NCI-H526 treated with DMSO at 0.1 percent for 48 hours (cell line): Measurements from ENCODE around the gene NNT.
A peak's percentile ranks its signal among the peaks of the same experiment; 100 is the strongest.
"Not testable (repeated sequence)": the region's sequence is repeated elsewhere in the genome, so short reads cannot be mapped to it uniquely, and the experiment has no call there.

Source experiments
- DNase-seq: peaks from one replicate; lab custom pipeline; 2025; lab: John Stamatoyannopoulos, UW

NNT gene

DNA sequence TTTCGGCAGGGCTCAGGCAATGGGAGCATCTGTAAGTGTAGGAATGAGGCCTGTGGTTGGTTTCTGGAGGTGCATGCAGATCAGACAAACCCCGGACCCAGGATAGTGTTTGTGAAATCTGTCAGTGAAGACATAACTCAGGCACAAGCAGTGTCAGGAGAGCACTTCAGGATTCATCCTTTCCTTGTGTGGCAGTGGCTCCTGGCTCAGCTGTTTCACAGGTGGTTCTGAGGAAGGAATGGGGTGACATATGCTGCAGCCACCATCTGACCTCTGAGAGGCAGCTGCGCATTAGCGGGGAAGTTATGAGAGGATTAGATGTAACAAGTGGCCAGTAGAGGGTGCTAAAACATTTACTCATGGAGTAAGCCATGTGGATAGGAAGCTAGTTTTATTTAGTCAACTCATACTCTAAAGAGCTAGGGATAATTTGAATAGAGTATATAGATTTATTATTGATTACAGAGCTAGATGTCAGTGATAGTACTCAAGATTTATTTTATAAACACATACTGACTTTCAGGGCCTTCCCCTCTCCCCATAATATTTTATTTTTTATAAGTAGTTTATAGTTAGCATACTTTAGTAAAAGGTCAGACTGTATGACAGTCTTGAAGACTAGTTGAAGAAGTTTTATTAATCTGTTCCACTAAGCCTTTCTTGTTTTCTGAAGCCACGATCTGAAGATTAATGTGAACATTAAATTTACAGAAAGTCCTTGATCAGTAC is 28.4 kb downstream of the NNT start:
- peak; percentile 83 for DNase-seq

DNA sequence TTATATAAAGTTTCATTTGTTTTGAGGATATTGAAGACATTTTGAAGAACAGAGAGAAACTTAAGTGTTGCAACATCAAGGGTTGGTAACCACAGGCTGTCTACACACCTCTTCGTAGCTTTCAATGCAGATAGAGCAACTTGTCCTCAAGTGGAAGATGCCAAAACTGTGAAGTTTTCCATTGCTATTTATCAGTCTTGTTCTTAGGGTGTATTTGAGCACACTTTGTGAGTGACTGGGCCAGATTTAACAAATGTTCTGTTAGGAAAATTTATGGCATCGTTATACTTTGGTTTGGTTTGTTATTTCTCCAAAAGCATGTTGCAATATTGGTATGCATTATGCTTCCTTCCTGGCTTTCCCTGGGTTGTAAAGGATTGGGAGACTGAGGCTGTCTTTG is 31.6 kb downstream of the NNT start:
- no peak for DNase-seq

DNA sequence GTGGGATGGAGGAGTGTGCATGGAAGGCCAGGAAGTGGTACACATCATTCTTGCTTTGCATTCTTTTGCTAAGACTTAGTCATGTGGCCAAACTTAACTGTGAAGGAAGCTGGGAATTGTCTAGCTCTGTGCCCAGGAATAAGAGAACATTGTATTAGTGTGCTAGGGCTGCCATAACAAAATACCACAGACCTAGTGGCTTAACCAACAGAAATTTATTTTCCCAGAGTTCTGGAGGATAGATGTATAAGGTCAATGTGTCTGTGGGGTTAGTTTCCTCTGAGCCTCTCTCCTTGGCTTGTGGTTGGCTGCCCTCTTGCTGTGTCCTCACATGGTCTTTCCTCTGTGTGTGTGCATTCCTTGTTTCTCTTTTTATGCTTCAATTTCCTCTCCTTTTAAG is 32.4 kb downstream of the NNT start:
- no peak for DNase-seq

DNA sequence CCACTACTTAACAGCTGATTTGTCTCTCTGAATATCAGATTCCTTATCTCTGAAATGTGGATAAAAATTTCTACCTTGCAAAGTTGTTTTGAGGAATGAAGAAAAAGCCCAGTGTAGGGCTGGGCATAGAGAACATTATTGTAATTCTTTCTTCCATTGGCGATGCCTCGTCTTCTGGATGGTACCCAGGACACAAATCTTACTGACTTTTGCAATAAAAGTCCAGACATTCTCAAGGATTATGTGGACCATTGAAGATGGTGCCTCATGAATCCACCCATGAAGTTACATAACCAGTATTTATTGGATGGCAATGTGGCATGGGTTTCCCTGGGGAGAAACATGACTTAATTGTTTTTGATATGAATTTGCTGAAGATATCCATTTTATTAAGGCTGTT is 33.1 kb downstream of the NNT start:
- DNase-seq = no peak

DNA sequence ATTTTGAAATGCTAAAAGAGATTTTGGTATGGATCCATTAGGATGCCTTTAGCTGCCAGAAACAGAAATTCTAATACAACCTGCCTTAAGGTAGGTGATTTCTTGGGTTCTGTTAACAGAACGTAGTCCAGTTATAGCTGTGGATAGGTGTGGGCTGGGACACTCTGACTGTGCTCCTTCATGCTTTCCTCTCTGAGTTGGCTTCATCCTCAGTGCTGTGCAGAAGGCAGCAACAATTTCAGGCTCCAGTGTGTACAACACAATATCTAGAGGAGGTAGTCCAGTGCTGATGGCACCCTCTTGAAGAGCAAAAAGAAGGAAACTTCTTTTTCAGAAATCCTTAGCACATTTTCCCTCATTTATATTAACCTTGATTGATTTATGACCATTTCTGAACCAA is 34.4 kb downstream of the NNT start:
- no peak for DNase-seq

DNA sequence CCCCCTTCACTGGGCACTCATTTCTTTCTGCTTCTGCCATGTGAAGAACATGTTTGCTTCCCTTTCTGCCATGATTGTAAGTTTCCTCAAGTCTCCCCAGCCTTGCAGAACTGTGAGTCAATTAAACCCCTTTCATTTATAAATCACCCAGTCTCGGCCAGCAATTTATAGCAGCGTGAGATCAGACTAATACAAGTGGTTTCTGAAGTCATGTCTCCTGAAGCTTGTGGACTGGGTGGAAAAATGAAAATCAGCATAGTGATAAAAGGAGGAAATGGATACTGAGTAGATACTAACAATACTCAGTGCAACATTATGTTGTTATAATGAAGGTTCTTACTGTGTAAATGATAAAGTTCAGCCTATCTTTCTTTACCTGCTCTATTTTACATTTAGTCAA is 35.1 kb downstream of the NNT start:
- no peak for DNase-seq

DNA sequence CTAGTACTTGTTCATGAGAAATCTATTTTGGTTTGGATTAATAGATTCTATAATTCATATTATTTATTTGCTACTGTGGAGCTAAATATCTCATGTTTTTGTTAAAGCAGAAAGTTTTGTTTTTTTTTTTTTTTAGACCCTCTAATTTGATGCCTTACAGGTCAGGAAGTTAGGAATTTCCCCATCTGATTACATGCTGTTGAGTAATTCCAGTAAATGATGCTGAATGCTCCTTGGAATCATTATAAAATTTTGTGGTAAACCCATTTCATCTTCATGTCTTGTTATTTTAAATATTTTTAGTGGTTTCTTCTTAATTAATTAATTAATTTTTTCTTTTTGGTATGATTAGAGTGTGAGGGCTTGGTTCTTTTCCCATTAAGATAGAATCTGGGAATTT is 35.6 kb downstream of the NNT start:
- DNase-seq = no peak

DNA sequence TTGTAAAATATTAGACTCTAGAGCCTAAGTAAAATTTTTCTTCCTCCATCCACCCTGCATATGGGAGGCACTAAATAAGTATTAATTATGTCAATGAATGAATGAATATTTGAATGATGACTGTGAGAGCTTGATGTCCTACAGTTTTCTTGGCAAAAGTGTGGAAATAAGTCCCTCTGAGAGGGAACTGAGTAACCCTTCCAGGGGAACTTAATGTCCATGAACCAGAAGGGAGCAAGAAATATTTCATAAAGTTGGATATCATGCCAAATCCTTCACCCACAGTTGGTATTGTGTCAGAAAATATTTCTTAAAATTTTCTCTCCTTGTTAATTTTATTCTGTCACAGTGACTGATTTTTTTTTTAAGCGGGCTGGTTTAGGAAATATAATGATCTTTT is 36.6 kb downstream of the NNT start:
- no peak for DNase-seq

DNA sequence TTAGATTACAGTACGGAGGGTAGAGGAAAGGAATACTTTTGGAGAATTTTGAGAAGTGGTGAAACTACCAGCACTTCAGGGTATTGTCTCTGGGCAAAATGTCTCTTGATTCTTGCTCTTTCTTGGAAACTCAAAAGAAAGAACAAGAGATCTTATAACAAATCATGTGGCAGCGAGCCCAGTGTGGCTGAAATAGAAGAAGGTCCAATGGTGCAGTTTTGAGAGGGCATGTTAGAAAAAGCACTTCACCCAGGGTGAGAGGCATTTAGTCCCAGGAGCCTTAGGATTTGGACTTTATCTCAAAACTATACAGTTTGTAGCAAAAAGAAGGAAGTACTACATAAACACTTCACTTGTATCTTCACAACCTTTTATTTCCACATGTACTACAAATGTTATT is 39.4 kb downstream of the NNT start:
- DNase-seq = no peak

DNA sequence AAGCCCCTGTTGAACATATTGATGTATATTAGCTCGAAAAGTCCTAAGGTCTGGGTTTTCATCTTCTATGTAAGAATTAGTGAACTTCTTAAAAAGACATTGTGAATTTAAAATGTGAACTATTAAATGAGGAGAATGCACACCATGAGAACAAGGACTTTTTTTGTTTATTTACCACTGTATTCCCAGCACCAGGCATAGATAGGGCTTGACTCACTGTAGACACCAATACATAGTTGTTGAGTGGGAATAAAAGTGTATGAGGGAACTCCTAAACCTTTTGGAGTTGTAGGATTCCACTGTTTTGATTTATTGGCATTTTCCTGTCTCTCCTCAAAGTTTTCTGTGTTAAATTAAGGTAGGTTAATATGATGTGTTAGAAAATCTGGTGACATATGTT is 40.3 kb downstream of the NNT start:
- no peak for DNase-seq

DNA sequence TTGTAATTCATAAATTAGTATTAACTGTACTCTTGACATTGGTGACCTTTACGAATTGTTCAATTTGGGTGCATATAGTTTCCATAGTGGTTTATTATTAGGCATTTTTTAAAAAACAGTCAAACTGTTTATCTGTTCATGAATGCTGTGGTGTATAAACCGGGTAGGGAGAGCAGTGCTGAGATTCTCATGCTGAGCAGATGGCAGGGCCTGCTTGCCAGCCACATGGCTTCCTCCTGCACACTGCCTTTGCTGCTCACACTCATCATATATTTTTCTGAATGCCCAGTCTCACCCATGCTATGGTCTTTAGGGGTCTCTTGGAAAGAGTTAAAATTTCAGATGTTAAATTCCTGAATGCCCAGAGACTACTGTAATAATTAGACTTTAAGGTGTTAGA is 40.8 kb downstream of the NNT start:
- no peak for DNase-seq

DNA sequence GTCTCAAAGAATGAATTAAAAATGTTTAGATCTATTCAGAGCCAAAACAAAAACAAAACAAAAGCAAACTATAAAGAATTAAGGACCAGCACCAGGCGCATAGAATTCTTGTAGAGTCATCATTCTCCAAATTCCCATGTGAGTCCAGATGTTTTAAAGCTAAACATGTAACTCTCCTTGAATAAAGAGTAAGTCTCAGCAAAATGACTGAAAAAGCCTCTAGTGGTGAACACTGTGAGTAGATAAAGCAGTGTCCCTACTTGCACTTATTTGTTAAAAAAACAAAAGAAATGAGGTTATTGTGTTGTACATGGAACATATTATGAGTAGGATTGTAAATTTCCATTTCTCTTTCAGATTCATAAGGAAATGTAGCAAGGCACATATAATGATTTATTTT is 44.0 kb downstream of the NNT start:
- DNase-seq = no peak

DNA sequence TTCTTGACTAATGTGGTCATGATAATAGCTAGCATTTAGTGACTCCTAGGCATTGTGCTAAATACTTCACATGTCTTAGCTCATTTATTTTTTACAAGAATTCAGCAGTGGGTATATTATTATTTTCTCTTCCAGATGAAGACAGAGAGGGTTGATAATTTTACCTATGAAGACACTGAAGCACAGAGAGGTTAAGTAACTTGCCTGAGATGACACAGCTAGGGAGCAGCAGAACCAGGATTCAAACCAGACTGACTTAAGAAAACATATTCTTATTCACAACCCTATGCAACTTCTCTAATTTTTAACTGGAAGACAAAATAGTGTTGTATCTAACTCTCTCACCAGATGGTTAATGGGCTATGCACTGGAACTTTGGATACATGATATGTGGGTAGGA is 44.8 kb downstream of the NNT start:
- no peak for DNase-seq

DNA sequence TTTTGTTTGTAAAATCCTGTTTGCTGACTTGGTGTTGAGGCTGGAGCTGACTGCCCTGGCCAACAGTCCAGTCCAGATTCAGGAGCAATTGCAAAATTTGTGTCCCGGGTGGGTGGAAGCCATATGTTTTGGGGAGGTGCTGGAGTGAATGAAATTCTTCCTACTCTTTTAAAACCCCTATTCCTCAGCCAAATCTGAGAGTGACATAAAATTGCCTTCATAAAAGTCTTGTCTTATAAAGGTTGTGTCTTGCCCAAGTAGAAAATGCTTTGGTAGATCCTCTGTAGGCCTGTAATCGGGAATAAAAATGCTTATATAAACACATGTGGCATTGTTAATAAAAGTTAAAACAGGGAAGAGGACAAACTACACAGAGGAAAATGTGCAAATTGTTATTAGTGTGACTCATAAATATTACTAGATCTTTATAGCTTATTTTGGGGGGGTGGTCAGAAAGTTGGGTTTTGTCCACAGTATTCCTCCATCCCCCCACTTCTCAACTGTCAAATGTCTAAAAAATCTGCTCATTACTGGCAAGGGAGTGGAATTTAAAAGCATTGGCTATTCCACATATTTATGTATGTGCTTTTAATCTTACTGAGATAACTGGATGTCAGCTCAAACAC is 45.6 kb downstream of the NNT start:
- DNase-seq = no peak

DNA sequence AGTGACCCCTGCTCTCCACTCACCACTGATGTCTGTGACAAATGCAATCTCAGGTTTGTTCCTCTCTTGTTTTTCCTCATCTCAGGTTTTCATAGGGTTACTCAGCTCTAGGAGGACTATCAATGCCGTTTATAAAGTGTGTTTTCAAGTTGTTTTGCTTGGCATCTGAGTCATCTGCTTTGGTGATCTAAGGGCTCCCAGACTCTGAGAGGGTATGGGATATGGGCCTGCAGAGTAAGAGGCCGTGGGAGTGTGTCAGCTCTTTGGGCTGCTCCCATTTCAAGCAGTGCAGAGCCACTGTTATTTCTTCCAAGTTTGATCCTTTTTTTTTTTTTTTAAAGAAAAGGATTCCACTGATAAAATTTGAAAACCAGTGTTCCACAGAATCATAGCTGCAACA is 46.3 kb downstream of the NNT start:
- DNase-seq = no peak

DNA sequence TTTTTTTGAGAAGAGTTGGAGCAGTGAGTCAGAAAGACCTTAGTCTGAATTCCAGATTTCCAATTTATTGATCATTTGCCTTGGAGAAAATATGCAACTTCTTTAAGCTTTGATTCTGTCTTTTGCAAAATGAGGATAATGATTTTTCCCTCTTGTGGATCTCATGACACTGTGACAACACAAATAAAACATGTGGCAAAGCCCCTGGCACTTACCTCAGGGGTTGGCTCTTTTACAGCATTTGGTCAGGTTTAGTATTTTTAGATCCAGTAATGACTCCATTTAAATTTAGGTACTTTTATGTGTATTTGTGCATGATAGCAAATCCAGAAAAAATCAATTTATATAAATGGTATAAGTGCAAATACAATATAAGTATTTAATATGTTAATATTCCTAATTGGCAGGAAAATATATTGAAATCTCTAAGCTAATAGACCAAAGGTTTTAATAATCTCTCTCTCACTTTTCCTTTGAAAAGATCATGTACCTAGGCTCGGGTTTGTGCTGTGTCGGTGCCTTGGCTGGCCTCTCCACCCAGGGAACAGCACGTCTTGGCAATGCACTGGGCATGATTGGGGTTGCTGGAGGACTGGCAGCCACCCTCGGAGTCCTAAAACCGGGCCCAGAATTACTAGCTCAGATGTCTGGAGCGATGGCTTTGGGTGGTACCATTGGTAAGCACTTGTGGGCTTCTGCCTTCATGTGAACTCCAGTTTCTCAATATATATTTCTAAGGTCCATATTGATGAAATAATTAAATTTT is 49.7 kb downstream of the NNT start:
- DNase-seq = no peak

DNA sequence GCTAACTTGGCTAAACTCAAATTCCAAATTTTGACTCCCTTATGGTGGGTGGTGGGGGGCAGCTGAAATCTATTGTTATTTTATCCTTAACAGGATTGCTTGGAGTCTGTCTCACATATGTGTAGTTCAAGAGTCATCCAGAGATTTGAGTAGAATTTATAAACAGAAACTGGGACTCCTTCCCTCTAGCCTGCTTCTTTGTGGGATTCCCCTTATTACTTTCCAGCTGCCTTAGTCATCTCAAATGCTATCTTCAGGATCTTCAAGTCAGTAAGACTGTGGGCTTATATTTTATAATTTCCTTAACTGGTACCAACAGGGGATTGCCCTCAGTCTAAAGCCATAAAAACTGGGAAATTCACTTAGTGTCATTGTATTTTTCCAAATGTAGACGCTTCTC is 55.5 kb downstream of the NNT start:
- DNase-seq = no peak

DNA sequence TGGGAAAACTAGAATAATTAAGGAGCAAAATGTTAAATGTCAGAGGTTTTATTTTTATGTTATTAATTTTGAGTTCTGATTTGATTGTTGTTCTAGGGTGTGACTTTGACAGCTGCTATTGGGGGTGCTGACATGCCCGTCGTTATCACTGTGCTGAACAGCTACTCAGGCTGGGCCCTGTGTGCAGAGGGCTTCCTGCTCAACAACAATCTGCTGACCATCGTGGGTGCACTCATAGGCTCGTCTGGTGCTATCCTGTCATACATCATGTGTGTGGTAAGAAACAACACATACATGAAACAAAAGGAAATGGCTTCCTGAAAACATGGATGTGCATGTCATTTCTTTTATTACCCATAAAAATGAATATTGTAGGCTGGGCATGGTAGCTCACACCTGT is 56.1 kb downstream of the NNT start:
- DNase-seq = no peak

DNA sequence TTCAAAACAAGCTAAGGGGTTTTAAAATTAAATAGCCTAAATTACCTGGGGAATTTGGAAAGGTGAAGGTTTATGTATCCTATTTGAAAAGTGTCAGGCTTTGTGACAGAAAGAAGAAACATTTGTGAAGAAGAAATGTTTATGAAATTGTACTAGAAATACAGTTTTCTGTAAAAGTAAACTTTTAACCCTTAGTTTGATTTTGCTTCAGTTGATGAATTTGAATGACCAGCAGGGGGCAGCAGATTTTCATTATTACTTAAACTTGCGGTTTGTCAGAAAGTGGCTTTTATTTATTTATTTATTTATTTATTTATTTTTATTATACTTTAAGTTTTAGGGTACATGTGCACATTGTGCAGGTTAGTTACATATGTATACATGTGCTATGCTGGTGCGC is 58.1 kb downstream of the NNT start:
- no peak for DNase-seq

DNA sequence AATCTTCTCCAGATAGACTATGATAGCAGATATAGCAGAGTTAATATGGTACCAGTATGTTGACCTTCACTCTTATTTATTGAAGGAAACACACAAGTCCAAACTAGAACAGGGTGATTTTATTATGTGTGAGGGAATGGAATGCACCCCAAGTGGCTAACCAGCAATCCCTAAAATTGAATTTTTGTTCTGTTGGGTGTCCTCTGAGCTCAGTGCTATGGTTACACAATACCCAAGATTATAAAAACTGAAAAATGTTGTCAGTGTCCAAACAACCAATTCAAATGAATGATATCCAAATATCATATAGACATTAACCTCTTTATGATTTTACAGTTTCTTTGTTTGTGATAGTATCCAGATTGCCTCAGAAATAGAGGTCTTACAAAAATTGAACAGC is 60.9 kb downstream of the NNT start:
- no peak for DNase-seq

DNA sequence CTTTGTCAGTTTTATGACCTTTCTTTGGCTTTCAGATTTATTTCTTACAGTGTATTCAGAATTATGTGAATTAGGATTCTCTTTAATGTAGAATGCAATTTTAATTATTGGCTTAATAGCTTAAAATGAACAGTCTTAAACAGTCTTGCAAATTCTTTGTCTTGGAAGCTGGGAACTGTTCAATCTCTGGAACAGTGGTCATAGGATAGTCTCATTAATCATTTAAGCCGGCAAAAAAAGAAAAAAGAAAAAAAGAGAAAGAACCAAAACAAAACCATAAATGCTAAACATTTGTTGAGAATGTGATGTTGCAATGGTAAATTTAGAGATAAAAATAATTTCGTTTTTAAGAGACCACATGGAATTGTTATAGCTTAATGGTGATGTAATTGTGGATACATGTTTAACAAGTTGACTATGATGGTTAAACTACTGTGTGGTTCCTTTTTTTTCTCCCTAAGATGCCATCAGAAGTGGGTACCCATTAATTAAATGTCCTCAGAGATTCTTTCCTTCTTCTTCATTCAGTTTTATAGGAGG is 61.6 kb downstream of the NNT start:
- no peak for DNase-seq

DNA sequence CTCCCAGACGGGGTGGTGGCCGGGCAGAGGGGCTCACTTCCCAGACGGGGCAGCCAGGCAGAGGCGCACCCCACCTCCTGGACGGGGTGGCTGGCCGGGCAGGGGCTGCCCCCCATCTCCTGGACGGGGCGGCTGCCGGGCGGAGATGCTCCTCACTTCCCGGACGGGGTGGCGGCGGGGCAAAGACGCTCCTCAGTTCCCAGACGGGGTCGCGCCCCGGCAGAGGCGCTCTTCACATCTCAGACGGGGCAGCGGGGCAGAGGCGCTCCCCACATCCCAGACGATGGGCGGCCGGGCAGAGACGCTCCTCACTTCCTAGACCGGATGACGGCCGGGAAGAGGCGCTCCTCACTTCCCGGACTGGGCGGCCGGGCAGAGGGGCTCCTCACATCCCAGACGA is 62.8 kb downstream of the NNT start:
- DNase-seq = not testable (repeated sequence)

DNA sequence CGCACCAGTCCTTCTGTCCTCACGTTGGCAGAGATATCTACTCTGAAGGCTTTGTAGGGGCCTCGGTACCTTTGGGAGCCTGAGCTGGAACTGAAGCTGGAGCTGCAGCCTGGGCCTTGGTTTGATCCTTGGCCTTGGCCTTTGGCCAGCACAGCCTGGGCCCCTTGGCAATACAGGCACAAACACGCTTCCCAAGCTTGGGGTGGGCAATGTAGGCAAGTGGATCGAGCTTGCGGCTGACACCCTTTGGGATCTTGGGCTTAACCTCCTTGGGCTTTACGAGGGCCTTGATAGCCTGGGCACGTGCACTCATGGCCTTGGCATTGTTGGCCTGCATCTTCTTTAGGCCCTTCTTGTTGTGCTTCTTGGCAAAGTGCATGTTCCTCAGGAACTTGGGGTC is 63.7 kb downstream of the NNT start:
- DNase-seq = not testable (repeated sequence)
